RPMI7951 (cell line): ENCODE measurements around the gene CFAP46. TPM values are rescaled to one million over a fixed set of nuclear protein-coding genes. Genes with fewer than 3 reads are reported as not detected.

Experiments
- DNase-seq: peaks from one replicate; pipeline ENCODE4 v3.0.0-alpha.2; 2012; ENCODE audit warnings: low read depth
- total RNA-seq: library from RNA; depleted of rRNA; stranded (reverse); fragments of >200 nt; shearing (Covaris generic); gene quantifications from 2 replicates; pipeline ENCODE4 v1.2.3, GENCODE V29; 2014; rRNA removed

CFAP46 gene
- not detected in 2 replicates for total RNA-seq

DNA sequence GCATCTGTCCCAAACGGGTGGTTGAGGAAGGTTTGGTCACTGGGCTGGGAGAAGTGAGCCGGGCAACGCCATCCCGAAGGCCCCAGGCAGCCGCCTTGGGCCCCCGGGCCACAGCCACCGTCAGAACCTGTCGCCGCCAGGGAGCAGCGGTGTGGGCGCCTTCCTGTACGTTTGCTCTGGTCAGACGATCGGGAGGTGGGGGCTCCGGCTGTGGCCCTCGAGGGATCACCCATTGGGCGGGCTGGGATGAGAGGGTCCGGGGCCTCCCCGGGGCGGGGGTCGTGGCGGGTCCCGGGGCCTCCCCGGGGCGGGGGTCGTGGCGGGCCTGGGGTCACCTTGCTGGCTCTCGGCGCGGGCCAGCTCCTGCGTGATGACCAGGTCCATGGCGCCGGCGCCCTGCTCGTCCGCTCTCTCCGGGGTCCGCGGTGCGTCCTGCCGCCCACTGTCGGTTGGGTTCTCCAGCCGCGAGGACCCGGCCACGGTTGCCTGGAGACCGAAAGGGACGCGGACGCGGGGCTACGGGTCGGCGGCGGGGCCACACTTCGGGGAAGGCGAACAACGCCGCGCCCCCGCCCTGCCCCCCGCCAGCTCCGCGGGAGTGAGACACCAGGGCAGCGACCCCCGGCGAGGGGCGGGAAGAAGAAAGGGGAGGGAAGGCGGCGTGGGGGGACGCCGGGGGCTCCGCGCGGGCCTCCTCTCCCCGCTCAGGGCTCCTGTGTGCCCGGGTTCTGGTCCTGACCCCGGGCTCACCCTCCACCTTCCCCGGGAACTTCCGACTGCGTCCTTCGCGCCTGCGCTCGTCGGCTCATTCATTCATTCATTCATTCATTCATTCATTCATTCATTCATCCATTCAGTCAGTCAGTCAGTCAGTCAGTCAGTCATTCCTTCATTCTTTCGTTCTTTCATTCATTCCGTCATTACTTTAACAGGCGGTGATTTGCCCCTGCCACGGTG lies at the start of gene CFAP46:
Gene CFAP46 (minus strand): TSS at position 470 of the 957 bp plus-strand sequence. CDS start 86 bp downstream, at position 384.
- no peak for DNase-seq

DNA sequence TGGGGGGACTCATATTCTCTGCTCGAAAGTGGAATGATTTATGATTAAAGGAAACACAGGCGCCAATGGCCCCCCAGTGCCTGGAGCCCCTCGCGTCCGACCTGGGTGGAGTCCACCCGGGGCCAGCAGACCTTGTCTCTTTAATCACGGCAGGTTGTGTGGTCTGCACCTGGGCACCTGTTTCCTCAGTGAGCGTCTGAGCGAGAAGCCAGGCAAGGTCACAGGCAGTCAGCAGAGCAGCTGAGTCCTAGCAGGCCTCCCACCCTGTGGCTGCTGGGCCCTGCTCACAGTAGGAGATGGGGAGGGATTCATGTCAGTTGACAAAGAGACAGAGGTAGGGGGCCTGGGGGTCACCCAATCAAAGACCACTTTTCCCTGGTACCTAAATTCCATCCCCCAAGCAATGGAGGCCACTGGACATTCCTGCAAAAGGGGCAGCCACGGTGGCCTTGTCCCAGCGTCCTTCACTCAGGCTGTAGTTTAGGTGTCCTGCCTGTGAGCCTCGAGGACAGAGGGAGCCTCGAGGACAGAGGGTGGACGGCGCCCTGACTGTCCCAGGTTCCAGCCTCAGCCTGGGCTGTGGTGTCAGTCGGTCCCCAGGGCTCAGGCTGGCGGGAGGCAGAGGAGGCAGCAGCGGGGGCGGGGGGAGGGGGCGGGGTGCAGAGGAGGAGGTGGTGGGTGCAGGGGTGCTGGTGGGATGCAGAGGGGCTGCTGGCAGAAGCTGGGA lies 49.5 kb upstream of the CFAP46 start:
- DNase-seq: no peak

DNA sequence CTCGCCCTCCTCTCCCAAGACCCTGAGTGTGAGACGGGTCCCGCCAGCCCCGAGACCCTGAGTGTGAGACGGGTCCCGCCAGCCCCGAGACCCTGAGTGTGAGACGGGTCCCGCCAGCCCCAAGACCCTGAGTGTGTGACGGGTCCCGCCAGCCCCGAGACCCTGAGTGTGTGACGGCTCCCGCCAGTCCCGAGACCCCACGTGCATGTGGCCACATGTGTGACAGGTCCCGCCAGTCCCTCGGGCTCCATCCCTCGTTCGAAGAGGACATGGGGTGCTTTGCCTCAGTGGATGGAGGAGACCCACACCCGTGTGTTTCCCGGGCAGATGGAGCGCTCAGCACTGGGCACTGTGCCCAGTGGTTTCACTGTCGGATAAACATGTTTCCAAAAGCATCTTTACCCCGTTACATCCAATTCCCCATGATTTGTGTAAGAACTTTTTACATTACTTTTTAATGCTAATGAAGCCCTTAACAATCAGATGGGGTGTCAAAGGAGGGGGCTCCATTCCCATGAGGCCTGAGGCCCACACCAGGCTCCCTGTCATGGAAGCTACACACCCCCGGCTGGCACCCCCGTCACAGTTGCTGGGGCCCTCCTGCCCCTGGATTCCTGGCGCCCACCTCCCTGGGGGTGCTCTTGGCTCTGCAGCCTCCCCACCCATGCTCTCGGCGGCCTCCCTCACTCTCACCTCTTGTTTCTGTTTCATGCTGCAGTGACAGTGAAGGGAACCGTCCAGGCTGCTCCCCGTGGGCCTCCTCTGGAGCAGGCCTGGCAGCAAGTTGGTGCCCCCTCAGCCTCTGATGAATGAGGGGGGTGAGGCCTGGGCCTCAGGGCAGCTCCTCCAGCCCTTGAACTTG lies 48.5 kb upstream of the CFAP46 start:
- DNase-seq: no peak

DNA sequence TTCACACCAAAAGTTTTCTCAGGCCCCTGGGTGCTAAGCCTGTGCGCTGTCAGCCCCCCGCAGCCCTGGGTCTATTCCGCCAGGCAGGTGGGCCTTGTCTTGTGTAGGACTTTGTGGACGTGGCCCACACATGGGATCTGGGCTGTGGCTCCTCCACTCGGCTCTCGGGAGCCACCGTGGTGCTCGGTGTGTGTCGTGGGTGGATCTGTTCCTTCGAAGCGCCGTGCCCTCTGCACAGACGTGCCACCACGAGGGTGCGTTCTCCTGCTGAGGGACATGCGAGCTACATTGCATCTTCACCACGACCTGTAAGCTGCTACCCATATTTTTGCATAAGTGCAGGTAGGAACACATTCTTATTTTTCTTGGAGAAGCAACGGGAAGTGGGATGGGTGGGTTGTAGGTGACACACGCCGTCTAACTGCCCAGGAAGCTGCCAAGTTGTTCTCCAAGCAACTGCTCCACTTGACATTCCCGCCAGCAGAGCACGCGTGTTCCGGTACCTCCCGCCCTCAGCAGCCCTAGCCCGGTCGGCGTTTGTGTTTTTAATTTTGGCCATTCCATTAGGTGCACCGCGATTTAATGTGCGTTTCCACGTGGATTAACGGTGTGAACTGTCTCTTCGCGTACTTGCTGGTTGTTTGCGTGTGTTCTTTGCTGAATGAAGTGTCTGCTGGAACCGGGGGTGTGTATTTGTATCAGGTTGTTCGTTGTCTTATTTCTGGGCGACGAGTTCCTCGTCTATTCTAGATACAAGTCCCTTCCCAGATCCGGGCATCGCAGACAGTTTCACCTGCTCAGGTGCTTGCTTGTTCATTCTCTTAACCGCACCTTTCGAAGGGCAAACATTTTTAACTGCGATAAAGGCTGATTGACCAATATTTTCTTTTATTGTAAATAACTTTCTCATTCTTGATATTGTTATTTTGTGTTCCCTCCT lies 47.4 kb upstream of the CFAP46 start:
- DNase-seq: no peak

DNA sequence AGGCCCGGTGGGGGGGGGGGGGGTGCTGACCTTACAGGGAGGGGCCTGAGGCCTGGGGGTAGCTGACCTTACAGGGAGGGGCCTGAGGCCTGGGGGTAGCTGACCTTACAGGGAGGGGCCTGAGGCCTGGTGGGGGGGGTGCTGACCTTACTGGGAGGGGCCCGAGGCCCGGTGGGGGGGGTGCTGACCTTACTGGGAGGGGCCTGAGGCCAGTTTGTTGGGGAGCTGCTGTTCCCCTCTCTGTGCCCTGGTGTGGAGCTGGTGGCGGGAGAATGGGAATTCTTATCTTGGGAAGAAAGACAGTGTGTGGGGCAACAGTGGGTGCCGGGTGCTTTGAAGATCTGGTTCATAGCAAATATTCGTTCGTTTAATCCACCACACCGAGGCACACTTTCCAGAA lies 46.6 kb upstream of the CFAP46 start:
- DNase-seq: no peak

DNA sequence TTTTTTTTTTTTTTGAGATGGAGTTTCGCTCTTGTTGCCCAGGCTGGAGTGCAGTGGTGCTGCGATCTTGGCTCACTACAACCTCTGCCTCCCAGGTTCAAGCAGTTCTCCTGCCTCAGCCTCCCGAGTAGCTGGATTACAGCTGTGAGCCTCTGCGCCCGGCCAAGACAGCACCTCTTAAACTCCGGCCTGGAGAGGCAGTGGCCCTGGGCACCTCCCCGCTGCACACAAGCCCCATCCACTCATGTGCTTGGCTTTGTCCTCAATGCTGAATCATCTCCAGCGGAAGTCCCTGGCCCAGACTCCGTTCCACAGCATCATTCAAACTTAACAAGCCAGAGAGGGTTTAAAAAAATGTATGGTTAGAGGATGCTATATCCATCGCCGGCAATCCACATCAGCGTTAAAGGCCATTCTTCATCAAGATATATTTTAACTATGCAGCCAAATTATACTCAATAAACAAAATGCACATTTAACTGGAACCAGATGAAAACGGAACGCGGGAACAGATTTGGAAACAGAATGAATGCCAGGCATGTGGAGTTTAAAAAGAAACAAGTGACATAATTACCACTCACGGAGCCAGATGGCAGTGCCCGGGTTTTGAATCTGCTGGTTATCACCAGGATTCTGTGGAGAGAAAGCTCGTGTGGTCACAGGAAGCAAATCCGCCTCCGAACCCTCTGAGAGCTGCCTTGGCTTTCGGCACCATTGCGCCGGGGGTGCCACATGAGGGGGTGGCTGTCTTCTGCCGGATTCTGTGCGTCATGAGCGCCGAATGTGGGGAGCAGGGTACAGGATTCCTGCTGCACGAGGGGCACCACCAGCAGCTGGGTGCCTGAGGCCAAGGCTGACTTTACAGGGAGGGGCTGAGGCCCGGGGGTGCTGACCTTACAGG lies 45.6 kb upstream of the CFAP46 start:
- DNase-seq: peak; percentile 67

DNA sequence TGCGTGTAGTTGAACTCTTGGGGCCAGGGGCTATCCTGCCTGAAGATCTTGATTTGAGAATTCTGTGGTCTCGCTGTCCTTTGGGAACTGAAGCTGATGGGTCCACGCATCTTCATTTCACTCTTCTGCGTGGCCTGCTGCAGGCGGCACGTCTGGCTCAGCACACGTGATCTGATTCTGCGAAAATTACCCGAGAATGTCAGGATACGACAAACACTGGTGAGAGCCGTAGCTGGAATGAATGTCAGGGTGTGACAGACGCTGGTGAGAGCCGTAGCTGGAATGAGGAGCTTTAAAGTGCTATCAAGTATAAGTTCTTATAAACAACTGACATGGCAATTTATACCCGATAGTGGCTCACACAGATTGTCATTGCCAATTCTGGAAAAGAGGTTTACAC lies 44.6 kb upstream of the CFAP46 start:
- no peak for DNase-seq

DNA sequence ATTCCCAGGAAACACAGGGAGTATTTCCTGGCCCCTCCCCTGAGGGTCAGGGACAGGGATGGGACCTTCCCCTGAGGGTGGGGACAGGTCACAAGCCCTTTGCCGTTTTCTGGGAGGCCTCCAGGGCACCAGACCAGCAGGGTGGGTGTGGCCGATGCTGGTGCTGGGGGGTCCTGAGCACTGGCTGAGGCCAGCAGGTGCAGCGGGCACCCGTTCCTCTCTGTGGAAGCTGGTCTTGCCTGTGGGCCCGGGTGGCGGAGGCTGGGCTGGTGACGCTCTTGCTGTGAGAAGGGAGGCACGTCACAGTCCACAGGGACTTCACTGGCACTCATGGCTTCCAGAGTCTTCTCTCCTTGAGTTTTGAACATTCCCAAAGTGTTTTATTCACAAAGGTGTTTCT lies 44.2 kb upstream of the CFAP46 start:
- DNase-seq: no peak

DNA sequence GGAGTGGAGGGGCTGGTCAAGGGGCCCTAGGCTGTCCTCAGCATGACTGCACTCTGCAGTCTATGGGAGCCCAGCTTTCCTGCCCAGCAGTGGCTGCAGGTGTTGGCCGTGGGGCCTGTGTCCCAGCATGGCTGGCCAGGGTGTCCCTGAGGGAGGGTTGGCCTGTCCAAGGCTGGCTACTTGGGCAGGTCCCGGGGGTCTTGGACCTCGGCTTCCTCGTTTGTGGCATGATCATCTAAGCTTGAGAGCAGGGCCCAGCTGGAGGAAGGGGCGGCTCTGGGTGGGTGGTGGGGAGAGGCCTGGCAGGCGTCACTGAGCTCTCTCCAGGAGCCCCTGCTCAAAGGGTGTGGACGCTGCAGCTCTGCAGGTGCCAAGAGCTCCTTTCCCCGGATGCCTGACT lies 43.7 kb upstream of the CFAP46 start:
- DNase-seq: no peak

DNA sequence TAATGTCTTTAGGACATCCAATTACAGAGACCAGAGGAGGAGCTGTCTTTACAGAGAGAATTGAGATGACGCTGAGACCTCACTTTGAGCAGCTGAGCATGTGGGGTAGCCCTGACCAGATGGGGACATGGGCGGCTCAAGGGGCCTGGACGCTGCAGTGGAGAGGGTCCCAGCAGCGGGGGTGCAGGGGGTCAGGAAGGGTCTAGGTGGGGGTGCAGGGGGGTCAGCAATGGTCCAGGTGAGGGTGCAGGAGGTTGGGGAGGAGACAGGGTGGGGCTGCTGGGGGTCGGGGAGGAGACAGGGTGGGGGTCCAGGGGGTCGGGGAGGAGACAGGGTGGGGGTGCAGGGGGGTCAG lies 43.2 kb upstream of the CFAP46 start:
- DNase-seq: no peak

DNA sequence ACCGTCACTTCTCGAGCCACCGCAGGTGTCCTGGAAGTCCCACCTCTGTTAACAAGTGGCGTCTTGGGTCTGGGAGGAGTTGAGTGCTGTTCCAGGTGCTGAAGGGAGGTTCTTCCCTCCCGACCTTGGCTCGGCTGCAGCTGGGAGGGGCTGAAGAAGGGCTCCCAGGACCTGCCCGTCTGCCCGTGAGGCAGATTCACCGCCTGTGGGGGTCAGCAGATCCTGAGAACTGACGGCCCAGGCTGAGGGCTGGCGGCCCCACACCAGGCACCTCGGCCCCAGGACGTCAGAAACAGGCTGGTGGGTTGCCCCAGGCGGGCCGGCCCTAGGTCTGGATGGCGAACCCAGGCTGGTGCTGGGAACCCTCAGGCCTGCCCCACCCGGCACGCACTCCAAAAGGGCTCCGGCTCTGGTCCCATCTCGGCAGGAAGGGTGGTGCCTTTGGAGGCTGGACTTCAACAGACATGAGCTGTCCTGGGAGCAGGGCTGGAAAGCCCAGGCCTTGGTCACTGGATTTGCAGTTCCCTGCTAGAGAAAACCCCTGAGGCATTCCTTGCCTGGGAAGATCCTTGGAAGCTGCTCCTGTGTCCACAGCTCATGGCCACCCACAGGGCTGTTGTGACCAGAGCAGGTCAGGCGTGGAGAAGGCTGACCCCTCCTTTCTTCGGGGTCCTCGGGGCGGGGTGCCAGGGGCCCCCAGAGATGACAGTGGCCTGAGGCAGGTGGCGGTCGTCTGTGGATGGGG lies 42.6 kb upstream of the CFAP46 start:
- peak; percentile 17 for DNase-seq

DNA sequence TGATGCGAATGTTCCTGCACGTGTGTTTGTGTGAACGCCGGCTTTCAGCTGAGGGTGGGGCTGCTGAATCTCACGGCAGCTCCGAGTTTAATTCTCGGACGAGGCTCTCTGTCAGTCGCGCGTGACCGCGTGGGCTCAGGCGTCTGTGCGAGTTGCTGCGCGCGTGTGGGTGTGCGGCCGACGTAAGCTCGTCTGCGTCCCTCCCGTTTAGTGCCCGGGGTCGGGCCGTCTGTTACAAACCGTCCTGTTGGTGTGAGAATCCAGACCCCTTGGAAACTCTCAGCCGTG lies 41.6 kb upstream of the CFAP46 start:
- no peak for DNase-seq

DNA sequence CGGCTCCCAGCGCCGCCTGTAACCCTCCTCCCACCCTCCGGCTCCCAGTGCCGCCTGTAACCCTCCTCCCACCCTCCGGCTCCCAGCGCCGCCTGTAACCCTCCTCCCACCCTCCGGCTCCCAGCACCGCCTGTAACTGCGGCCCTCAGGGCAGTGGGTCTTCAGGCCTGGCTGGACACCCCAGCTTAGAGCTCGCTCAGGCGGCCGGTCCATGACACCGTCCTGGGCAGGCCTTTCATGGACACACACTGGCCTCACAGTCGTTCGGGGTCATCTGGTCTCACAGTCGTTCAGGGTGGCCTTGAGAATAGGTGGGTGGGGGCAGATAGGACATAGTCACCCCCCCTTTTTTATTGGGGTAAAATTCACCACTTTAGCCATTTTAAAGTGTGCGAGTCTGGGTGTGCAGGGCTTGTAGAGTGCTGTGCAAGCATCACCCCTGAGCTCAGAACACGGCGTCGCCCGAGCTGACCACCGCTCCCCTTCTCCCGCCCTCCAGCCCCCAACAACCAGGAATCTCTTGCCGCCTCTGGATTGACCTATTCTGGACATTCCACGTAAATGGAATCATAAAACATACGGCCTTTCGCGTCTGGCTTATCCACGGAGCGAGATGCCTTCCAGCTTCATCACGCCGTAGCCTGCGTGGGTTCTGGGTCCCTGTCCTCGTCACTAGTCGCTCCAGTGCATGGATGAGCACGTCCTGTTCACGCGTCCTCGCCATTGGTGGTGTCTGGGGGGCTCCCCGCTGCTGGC lies 41.1 kb upstream of the CFAP46 start:
- no peak for DNase-seq

DNA sequence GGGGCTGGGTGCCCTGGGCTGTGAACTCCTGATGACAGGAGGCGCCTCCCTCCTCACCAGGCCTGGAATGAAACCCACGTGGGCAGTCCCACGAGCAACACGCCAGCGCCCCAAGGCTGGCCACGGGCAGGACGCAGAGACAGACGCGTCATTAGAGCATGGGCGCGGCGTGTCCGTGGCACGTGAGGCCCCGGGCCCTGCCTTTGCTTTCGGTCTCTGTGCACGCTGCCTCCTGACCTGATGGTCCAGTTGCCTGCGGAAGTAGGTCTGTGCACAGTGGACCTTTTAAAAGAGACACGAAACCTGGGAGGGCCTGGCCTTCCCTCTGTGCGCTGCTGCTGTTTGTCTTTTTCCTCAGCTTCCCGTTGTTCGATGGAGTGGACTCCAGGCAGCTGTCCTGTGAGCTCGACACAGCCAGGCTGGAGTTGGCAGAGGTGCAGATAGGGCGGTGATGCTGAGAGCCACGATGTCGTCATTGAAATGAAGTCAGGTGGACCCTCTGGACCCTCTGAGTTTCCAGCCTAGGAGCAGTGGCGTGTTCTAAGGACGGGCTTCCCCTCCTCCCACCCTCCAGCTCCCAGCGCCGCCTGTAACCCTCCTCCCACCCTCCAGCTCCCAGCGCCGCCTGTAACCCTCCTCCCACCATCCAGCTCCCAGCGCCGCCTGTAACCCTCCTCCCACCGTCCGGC lies 40.1 kb upstream of the CFAP46 start:
- DNase-seq: no peak

DNA sequence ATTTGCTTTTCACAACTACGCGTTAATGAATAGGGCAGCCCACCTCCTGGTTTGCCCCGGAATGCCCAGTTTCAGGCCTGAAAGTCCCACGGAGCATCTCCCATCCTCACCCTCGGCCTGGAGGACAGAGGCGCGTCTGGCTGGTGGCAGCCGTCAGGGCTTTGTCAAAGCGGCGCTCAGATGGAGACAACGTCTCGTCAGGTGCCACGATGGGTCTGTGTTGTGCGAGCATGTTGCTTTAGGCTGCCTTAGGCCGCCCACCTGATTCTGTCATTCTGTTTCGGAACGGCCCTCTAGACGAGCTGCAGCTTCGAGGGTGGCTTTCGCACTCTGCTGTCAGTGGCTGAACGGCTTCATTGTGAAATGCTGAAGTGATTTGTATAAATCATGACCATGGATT lies 39.4 kb upstream of the CFAP46 start:
- DNase-seq: no peak

DNA sequence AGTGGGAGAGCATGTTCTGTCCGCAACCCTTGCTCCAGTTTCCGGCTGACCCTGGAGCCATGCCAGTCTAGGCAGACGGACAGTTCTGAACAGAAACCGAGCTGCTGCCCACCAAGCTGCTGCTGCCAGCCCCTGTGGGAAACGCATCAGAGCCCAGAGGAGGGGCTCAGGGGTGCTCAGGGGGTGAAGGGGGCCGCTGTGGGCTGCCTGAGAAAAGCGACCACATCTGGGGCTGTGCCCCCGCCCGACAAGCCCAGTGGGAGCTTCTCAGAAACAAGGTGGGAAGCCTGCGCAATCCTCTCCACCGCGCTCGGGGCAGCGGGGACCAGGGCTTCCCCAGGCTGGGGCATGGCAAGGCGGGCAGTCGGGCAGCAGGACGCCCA lies 38.8 kb upstream of the CFAP46 start:
- no peak for DNase-seq

DNA sequence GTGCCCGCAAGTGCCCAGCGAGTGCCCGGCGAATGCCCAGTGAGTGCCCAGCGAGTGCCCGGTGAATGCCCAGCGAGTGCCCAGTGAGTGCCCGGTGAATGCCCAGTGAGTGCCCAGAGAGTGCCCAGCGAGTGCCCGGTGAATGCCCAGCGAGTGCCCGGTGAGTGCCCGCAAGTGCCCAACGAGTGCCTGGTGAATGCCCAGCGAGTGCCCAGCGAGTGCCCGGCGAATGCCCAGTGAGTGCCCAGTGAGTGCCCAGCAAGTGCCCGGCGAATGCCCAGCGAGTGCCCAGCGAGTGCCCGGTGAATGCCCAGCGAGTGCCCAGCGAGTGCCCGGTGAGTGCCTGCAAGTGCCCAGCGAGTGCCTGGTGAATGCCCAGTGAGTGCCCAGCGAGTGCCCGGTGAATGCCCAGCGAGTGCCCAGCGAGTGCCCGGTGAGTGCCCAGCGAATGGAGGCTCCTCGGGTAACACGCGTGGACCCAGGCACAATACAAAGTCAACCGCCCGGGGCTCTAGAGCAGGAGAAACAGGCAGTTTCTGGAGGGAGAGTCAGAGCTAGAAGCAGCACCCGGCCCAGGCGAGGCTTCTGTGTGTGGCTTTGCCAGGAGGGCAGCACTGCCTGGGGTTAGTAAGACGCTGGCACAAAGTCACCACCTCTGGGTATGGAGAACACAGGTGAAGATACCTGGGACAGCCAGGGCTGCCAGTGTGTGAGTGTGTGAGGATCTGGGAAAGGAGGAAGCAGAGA lies 38.2 kb upstream of the CFAP46 start:
- DNase-seq: no peak
